Fibroblast of skin of right quadriceps (primary cell): ENCODE results near the gene PRKD1.

Experiments used
- DNase-seq: peaks from one replicate; pipeline ENCODE4 v3.0.0-alpha.2; 2013

PRKD1 gene

DNA sequence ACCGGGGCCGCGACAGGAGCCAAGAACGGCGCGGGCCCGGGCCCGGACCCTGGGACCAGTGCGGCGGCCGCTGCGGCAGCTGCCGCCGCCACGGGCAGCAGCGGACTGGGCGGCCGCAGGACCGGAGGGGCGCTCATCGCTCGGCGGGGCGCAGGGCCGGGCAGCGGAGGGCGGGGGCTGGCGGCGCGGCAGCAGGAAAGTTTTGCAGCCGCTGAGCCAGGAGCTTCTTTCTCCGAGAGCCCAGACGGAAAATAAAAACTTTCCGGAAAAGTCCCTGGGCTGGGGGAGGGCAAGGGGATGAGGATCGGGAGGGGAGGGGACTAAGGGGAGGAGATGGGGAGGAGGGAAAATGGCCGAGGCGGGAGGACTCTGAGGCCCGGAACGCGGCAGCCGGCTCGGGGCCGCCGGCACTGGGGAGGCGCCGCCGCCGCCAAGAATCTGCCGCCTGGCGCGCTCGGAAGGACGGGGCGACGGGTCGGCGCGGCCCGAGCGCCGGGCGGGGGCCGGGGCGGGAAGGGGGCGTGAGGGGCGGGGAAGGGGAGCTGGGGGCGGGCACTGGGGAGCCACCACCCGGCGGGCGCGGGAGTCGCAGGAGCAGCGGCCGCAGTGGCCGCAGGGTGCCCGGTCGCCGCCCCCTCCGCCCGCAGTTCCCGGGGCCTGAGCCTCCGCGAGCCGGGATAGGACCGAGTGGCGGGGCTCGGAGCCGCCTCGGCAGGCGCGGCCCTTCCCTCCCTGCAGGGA lies at the start of gene PRKD1:
Gene PRKD1, minus strand, starts transcription at position 472 of the 741 bp plus-strand sequence.
- peak; percentile 75 for DNase-seq

DNA sequence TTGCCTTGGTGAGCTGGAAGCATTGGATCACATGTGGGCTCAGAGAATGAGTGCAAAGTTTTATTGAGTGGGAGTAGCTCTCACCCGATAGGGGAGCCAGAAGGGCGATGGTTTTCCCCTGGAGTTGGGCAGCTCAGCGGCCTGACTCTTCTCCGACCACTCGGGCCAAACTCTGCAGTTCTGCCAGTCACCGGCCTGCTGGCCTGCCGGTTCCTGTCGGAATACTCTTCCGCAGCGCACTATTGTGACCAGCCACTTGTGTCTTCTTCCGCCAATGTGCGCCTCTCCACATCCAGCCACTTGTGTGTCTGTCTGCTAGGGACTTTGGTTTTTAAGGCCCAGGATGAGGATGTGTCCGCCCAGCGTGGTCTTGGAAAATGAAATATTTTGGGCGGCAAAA lies 43.5 kb upstream of the PRKD1 start:
- DNase-seq: no peak

DNA sequence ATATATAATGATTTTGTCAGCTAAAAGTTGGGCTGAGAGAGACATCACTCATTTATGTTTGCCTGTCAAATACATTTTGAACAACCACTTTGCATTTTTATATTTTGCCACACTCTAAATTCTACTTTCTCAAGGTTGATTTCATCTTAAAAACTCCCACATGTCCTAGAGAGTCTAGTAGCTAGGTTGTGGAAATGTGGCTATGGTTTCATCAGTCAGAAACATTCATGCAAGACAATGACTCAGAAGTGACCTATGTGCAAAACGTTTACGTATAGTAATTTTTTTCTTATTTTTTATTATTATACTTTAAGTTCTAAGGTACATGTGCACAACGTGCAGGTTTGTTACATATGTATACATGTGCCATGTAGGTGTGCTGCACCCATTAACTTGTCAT lies 27.4 kb upstream of the PRKD1 start:
- peak; percentile 5 for DNase-seq

GRCh38 chr14:29953501-29953900 lies 25.9 kb upstream of the PRKD1 start:
- DNase-seq: no peak

GRCh38 chr14:29944091-29944490 lies 16.4 kb upstream of the PRKD1 start:
- no peak for DNase-seq

- no peak for DNase-seq
Measured at GRCh38 chr14:29941401-29941800, 13.8 kb upstream of the PRKD1 start.

DNA sequence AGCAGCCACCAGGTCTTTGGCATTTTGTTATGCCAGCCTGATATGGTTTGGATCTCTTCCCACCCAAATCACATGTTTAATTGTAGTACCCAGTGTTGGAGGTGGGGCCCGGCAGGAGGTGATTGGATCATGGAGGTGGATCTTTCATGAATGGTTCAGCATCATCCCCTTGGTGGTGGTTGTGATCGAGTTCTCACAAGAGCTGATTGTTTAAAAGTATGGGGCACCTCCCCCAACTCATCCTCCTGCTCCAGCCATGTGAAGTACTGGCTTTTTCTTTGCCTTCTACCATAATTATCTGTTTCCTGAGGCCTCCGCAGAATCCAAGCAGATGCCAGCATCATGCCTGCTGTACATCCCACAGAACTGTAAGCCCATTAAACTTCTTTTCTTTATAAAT lies 12.8 kb upstream of the PRKD1 start:
- no peak for DNase-seq

GRCh38 chr14:29937116-29937515 lies 9.5 kb upstream of the PRKD1 start:
- DNase-seq: peak; percentile 13

DNA sequence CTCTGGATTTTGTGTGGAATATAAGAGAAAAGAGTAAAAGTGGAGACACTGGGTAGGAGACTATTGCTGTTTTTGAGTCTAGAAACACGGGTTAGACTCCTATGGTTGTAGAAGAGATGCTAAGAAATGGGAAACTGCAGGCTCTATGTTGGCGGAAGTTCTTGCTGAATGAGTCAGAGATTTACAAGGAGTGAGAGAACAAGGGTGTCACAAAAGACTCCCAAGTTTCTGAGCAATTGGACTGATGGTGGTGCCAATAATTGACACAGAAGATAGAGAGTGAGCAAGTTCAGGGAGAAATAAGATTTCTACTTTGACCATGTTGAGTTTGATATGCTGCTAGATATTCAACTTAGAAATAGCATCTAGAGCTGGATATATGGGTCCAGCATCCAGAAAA lies 2.6 kb upstream of the PRKD1 start:
- DNase-seq: peak; percentile 51

GRCh38 chr14:29928117-29928640 lies 532 bp upstream of the PRKD1 start:
- no peak for DNase-seq

- DNase-seq: peak; percentile 42
Measured at GRCh38 chr14:29926701-29927375, 809 bp downstream of the PRKD1 start.

DNA sequence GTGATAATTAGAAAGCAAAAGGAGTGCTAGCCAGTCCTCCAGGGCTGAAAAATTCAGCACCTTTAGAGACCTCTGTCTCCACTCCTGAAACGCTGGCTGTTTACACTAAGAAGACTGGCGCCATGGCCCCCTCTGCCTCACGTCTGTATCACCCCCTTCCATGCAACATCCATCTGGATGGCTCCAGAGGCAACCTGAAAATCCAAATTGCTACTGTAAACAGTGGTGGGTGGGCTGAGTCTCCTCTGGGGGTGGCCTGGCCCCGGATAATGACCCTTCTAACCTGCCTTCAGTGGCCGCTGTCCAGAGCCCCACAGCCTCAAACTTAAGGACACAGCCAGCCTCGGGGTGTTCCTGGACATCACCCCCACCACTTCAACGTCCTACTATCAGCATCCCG lies 1.4 kb downstream of the PRKD1 start:
- DNase-seq: no peak

DNA sequence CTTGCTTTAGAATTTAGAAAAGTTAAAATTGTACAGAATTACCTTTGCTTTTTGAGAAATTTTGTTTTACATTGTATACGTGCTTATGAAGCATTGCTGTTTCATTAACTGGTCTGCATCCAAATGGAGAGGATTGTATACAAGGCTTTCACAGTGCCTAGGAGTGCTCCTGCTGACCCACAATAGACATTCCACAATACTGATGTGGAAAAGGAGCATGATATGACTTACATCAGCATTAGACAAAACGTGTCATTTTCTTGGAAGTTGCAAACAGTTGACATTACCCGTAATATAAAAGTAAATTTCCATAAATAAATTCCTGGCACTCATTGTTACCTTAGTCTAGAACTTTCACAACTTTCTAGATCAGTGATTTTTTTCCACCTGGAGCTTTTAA lies 1.9 kb downstream of the PRKD1 start:
- DNase-seq: peak; percentile 28

DNA sequence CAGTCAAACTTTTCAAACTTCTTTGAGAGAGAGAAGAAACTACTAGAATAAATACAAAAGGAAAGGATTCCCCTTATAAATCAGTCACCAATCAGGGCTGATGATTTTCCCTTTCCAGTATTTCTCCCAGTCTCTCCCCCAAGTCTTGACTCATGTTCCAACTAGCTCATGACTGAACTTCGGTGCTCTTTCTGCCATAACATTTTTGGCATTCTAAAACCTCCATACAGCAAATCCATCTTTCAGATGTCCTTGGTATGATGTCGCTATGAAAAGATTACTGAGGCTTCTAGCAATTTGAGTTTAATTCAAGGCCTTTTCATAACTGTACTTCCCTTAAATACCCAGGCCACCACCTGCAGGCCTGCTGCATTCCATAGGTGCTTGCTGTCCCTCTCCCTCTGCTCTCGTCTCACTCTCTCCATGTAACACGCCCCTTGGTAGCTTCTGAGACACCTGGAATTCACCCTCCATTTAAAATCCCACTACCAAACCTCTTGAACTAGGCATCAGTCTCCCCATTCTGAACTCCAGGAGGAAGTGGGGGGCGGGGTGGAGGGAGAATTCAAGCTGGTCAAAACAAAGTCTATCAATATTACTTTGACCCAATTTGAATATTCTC lies 2.4 kb downstream of the PRKD1 start:
- peak; percentile 88 for DNase-seq

- DNase-seq: no peak
Measured at GRCh38 chr14:29919845-29920244, 7.8 kb downstream of the PRKD1 start.

- no peak for DNase-seq
Measured at GRCh38 chr14:29918981-29919380, 8.7 kb downstream of the PRKD1 start.

GRCh38 chr14:29913566-29913965 lies 14.1 kb downstream of the PRKD1 start:
- no peak for DNase-seq

GRCh38 chr14:29911810-29912209 lies 15.8 kb downstream of the PRKD1 start:
- DNase-seq: no peak

DNA sequence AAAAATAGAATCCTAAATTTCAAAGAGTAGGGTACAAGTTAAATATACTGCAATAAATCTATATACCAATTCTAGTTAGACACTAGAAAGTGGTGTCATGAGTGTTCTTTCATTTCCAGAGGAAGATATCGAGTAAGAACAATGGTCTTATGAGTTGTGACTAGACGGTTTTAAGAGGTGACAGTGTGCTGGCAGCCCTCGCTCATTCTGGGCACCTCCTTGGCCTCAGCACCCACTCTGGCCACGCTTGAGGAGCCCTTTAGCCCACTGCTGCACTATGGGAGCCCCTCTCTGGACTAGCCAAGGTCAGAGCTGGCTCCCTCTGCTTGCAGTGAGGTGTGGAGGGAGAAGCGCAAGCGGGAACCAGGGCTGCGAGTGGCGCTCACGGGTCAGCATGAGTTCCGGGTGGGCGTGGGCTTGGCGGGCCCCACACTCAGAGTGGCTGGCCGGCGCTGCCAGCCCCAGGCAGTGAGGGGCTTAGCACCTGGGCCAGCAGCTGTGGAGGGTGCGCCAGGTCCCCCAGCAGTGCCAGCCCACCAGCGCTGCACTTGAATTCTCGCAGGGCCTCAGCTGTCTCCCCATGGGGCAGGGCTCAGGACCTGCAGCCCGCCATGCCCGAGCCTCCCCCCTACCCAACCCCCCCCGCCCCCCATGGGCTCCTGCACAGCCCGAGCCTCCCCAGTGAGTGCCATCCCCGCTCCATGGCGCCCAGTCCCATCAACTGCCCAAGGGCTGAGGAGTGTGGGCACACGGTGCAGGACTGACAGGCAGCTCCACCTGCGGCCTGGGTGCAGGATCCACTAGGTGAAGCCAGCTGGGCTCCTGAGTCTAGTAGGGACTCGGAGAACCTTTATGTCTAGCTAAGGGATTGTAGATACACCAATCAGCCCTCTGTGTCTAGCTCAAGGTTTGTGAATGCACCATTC lies 18.7 kb downstream of the PRKD1 start:
- no peak for DNase-seq

DNA sequence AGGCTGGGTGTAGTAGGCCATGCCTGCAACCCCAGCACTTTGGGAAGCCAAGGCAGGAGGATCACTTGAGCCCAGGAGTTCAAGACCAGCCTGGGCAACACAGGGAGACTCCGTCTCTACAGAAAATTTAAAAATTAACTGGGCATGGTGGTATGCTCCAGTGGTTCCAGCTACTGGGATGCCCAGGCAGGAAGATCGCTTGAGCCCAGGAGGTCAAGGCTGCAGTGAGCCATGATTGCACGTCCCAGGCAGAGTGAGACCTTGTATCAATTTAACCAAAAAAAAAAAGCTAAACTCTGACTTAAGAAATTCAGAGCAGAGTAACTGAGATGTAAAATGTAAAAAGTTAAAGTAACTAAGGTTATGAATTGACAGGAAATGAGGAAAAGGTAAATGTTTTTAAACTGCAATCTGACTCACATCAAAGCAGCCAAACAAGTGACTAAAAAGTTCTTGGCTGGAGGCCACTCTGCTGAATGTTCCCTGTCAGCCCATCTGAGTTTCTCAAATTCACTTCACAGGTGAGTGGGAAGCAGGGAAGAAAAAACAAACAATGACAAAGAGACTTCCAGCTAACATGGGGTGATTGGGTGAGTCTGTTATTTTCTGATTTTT lies 21.3 kb downstream of the PRKD1 start:
- peak; percentile 17 for DNase-seq

DNA sequence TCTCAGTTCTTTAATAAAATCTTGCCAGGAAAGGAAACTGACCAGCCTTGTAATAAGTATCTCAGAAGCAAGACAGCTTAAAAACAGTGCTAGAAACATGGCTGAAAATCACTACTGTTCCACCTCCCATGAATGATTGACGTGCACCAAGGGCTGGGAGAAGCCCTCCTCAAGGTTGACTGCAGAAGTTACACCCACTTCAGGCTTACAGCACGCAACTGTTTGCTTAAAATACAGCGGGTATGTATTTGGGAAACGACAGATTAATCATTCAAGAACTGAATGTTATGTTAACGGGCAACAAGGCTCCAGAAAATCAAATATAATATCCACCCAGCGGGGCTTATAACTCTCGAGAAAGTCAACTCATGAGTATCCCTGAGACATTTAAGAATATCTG lies 22.1 kb downstream of the PRKD1 start:
- no peak for DNase-seq

- no peak for DNase-seq
Measured at GRCh38 chr14:29900609-29901350, 26.9 kb downstream of the PRKD1 start.
